HG02571 (cell line): ENCODE results near the gene KRT3.

Experiments
- ATAC-seq: cut with Tn5 transposase; IDR thresholded peaks from one replicate; pipeline ENCODE4 v1.9.1; 2021; ENCODE audit warnings: mild to moderate bottlenecking, moderate library complexity; ENCODE audit not compliant: unreplicated experiment

The KRT3 gene

DNA sequence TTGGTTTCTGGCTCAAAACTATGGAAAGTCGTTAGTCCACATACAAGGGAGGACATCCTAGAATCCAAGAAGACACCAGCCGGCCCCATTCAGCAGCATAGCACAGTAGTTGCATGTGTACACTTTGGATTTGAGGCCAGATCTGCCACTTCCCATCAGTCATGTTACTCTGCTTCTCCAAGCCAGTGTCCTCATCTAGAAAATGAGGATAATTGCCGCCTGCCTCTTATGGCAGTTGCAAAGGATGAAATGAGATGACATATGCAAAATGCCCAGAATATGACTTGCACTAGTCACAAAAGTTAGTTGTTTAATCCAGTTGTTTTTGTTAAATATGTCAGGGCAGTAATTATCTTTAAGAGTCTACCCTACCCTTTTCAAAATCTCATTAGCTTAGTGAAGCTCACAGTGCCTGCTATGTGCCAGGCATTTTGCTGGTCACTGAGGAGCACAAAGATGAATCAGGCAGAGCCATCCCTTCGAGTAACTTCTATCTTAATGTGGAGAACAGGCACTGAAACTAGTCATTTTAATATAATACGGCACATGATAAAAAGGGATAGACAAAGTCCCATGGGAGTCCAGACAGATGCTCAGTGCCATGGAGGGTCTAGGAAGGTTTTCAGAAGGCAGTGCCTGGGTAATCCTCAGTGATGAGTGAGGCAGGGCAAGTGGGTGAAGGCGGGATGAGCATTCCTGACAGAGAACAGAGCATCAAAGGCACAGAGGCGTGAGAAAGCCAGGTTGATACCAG lies 12.2 kb downstream of the KRT3 start:
- ATAC-seq: no peak

DNA sequence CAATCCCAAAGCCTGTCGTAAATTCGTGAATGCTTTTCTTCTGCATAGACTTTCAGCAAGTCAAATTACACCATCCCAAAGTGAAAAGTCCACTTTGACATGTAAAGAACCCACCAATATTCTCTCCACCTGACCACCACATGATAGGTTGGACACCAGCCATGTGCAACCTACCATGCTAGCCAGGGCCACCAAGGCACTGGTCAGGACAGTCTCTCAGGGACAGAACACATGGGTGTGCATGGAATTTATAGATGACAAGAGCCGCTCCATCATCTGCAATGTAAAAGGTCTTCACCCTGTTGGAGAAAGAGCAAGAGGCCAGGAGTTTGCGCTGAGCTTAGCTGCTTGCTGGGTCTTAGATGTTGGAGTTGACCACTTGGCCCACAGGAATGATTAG lies 13.4 kb downstream of the KRT3 start:
- no peak for ATAC-seq

DNA sequence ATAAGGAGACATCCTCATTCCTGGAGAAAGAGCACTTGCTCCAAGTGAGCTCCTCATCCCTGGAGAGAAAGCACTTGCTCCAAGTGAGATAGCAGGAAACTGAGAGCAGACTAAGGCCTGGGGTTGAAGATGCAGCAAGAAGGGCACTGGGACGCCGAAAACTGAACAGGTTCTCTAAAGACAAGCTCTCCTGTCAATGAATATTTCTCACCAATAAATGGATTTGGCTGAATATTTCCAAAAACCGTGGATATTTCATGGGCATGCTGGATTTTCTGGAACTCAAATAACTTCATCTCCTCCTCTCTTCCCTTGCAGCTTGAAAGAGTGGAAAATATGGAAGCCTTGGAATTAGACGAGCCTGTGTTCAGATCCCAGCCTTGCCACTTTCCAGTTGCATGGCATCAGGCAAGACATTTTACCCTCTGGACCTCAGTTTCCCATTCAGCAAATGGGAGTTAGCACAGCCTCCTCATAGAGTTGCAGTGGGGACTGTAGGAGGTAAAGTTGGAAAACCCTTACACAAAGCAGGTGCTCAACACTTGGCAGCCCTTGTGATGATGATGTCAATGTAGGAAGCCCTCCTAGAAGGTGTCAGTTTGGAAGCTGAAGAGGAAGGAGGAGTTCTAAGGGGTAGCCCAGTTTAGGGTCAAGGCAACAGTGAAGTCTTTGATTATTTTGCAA lies 14.4 kb downstream of the KRT3 start:
- ATAC-seq: no peak

DNA sequence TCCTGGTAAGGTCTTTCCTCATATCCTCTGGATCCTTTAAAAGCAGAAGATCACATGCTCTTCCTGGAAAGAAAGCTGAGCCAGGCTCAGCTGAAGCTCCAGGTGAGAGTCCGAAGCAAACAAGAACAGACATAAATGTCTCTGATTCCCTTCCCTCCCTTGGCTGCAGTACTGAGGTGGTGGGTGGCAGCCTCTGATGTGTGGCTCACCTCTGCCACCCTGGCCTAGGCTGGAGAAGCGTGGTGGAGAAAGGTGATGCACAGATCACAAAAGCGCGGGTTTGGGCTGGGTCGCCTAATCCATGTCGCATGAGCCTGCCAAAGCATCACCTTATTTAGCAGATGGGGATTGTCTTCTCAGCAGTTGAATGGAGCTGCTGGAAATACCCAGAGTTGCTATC lies 16.0 kb downstream of the KRT3 start:
- no peak for ATAC-seq

DNA sequence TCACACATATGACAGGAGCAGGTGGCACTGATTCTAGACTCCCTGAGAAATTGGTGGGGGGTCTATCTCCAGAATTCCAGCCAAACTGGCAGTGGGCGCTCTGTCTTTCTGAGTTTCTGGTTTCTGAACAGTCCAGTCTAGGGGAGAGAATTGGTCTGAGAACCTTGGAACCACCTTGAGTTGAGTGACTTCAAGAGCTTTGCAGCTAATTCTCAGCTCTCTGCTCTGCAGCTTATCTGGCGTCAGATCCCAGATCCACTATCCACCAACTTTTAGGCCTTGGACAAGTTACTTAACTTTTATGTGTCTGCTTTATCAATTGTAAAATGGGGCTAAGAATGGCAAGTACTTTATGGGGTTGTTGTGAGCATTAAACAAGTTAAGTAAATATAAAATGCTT lies 17.1 kb downstream of the KRT3 start:
- no peak for ATAC-seq

DNA sequence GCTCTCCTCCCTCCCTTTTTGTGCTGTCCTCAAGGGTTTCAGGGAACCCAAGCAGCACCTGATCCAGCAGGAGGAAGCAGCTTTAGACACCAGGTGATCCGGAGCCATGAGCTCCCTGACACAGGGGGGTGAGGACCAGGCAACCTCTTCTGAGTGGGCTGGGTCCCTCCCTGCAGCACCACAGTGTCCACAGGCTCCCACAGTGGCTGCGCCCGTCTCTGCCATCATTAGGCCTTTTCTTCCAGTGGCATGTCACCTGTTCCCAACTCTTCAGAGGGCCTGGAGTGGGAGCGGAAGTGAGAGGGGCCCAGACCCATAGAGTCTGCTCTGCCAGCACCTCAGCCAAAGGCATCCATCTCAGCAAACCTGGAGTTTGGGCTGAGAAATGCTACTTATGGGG lies 18.4 kb downstream of the KRT3 start:
- ATAC-seq: no peak

DNA sequence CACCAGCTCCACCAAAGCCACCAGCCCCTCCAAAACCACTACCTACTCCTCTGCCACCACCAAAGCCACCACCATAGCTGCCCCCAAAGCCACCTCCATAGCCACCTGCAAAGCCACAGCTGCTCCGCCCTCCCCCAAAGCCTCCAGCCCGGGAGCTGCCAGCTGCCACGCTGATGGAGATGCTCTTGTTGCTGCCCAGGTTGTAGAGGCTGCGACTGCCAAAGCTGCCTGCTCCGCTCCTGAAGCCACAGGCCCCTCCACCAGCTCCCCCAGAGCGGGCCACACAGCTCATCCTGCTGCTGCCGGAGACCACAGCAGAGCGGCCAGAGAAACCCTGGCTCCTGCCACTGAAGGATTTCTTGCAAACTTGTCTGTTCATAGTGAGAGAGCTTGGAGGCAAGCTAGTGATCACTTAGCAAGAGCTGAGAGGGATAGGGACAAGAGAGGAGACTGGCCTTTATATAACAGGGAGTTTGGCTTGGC lies 19.0 kb downstream of the KRT3 start, which contains the start of gene KRT76:
KRT76 (minus strand) TSS at position 433 of the 483 bp plus-strand sequence; CDS start at position 379, 54 bp downstream.
- ATAC-seq: no peak

DNA sequence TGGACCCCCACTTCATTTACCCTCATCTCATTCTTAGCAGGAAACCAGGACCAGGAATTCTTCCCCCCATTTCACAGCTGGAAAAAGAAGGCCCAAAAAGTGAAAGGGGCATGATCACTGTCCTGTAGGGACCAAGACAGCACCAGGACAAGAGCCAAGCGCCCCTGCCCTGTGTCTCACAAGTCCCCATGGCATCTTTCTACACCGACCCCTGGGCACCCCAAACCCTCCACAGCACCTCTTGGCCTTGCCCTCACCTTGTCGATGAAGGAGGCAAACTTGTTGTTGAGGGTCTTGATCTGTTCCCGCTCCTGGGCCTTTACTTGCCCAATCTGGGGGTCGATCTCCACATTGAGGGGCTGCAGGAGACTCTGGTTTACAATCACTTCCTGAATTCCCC lies 19.5 kb downstream of the KRT3 start:
- no peak for ATAC-seq

DNA sequence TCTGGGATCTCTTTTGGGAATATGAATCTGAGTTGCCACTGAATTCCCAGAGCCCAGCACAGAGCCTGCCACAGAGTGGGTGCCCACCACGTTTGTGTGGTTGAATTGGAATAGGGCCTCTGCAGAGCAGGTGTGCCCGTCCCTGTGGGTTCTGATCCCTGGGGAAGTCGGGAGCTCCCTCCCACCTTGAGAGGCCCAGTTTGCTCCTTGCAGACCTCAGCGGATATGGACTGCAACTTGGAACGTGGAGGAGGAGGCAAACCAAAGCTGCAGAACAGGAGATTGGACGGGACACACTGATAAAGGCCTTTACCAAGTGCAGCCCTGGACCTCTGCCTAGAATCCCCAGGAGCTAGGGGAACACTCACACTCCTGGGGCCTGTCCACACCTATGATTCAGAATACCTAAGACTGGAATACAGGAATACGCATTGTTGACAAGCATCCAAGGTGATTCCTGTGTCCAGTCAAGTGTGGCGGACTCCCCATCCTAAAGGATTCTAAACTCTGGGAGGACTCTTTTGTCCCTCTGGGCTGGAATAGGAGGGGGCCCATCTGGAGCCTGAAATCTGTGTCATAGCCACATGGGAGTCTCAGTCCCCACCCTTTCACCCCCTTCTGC lies 21.2 kb downstream of the KRT3 start:
- no peak for ATAC-seq

DNA sequence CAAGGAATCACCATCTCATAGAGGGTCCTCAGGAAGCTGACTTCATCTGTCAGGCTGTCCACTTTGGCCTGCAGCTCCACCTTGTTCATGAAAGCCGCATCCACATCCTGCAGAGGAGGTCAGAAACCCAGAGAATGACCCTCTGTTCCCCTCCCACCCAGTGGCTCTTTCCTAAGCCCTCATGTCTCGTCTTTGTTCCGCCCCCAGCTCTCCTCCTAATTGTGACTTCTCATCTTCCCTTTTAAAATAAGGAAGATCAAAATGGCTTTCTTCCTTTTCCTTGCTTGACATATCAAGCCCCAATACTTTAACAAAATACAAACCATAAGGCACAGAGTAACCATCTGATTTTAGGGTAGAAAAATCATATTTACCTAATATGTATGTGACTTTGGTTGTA lies 23.1 kb downstream of the KRT3 start:
- no peak for ATAC-seq

DNA sequence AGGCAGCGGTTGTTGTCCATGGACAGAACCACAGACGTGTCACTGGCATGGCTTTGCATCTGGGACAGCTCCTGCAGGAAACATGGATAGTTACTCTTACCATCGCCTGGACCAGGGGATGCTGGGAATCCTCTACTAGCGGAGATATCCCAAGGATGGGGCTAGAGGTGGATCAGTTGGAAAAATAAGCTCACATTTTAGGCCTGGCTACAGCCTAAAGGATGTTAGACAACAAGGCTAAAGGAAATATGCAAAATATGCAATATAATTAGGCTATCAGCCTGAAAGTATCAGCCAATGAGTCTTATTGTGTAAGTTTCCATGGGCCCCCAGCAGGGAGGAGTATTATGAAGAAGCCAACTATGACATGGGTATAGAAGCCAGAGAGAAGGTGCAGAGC lies 23.7 kb downstream of the KRT3 start:
- ATAC-seq: no peak

DNA sequence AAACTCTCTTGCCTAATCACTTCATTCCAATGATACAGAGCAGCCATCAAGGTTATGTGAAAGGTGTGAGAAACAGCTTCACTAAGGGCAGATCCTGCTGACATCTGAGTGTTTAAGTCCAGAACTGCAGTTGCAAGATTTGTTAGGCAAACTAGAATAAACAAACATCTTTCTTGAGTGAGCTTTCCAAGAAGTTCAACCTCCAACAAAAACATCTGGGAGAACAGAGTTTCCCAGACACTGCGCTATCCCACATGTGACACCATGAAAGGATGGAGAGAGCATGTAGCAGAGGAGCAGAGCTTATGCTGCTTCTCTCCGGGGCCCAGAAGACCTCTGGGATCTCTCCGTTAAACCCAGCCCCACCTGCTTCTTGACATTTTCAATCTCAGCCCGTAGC lies 24.4 kb downstream of the KRT3 start:
- no peak for ATAC-seq

DNA sequence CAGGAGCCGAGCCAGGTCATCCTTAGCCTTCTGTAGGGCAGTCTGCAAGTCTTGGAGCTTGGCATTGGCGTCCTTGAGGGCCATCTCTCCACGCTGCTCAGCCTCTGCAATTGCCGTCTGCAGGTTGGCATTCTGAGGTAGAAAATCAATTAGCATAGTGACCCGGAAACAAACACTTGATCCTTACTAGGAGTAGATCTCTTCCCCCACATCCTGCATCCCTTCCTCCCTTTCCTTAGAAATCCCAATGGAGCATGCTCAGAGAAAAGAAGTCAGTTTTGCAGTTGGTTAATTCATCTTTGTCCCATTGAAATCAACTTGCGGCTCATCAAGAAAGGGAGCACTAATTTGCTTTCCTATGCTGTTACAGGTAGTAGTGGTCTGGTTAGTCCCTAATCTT lies 24.8 kb downstream of the KRT3 start:
- ATAC-seq: no peak

DNA sequence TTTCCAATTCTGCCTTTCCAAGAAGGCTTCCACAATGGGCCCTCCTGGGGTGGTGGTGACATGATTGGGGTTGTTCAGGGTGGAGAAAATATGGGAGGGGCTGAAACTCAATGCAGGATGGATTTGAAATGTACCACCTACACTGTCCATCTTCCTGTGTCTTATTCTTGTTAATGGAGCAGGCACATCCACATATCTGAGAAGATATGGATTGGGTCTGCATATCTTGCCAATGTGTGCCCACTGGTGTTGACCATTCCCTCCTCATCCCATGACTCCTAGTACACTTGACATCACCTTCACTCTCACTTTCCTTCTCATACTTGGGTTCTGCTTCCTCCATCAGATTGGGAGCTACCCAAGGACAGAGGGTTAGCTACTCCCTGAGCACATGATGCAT lies 26.0 kb downstream of the KRT3 start:
- ATAC-seq: no peak

DNA sequence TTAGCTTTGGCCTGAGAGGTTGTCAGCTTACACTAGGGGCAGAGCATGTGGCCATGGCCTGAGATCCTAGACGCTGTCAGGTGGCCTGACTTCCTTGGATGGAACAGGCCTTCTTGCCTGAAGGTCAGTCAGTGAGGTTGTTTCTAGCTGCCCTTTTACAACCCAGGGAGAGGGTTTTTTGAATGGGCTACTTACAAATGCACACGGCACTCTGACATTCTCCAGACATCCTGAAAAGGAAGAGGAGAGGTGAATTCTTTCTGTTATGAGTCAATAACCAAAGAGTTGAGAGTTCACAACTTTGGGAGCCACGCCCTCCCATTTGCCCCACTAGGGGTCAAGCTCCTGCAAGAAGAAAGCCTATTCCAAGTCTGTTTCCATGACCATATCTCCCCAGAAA lies 26.6 kb downstream of the KRT3 start:
- no peak for ATAC-seq

DNA sequence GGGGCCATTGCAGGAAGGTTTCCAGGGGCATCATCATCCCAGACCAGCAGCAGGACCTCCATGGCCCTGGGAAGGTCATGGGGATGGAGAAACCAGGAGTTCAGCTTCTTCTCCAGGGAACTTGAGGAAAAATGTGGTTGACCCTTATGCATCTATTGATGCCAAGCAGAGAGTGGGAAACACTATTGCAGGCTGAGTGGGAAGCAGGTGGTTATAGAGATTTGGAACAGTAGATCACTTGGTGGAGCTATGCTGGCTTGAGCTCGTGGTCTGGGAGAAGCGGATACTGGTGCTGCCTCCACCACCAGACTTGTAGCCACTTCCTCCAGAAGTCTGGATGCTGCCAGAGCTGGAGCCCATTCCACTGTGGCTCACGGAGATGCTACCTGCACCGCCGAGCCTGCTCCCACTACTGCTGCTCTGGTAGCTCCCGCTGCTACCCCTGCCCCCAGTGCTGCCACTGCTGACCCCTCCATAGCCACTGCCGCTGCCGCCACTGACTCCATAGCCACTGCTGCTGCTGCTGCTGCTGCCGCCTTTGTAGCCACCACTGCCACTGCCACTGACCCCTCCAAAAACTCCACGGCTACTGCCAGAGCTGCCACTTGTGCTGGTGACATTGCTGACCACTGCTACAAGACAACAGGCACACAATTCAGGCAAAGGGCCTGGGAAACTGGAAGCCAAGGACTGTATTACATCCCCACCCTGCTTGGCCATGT lies 27.3 kb downstream of the KRT3 start:
- no peak for ATAC-seq

DNA sequence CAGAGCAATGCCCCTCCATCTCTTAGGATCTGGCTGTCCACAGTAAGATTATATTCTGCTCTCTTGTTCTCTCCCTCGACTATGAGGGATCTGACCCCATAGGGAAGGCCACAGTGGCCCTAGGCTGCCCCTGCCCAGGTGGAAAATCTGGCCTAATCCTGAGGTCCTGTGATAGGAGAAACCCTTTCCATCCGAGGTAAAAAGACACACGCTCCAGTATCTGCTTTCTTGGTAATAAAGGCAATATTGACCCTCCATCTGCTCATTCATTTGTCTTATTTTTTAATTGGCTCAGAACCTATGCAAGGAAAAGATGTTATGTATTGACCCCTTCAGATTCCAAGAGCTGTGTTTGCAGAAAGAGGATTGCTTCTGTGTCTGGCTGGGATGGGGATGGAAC lies 28.5 kb downstream of the KRT3 start:
- ATAC-seq: no peak

DNA sequence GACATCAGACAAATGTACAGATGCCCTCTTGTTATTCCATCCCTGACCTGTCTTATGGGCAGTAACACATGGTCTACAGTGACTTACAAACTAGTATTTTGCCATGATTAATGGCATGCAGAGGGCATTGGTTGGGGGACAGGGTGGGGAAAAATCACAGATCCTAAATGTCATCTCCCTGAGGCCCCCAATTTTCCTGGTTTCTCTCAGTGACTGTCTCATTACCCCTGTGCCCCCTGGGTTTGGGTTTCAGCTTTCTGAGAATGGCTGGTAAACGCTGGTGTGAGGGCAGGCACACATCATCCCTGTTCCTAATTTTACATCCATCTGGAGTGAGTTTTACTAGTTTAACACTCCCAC lies 28.9 kb downstream of the KRT3 start:
- ATAC-seq: no peak

DNA sequence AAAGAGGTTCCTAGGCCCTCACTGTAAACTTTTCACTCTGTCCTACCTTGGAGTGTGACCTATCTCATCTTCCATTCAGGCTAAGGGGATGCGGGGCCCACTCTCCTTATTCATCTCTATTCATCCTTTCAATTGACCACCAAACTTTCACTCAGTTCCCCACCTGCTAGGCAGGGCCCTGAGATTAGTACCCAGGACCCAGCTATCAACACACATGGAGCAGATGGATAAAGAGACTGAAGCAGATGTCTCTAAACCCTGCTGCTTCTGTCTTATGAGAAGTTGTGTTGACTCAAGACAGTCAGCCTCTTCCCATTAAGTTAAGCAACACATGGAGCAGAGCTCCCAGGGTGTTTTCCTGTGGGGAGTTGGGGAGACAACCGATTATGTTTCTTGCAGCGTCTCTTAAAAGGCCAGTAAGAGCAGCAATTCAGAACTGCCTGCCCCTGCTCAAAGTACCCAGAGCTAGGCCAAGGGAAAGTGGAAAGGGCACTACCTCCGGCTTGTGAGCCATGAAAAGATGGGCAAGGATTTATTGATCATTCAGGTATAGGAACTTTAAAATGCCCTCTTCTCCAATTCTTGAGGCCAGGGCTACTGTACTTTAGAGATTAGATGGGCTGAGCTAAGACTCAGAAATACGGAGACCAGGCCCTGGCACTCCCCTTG lies 29.4 kb downstream of the KRT3 start:
- no peak for ATAC-seq

DNA sequence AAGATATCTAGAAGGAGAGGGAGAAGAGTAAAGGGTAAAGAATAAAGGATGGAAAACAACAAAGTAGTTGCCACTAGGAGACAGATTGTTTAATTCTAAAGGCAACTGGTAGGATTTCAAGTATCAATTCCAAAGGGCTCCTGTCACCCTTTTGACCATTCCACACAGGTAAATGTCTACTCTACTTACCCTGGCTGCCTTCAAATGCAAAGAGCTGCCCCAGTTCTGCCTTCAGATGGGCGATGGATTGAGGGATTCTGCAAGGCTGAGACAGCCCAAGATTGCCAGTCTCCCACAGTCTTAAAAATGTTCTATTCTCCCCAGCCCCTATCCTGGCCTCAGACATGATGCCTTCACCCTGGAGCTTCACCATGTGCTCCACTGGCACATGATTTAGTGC lies 30.2 kb downstream of the KRT3 start:
- no peak for ATAC-seq

DNA sequence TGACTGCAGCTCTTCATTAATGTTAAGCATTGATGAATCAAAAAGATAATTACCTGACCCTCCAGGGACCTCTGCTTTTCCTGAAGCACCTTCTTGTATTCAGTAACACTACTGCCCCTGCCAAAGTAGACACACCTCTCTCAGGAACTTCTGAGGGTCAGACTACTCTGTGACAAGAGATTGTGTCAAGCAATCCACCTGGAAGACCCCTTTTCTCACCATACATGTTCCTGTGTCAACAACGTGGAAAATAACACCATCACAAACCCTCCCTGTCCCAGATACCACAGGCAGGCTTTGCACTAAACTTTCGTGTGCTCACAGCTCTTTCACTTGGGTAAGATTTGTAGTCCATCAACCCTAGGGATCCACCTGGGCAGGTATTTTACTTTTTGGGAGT lies 31.9 kb downstream of the KRT3 start:
- no peak for ATAC-seq
